Mammary epithelial cell (primary cell): Measurements from ENCODE around the gene MARK1.

Experiments
- EZH2 ChIP-seq: IDR thresholded peaks from 2 replicates; pipeline ENCODE4 v1.6.1; 2012; ENCODE audit warnings: low read length, inconsistent platforms, borderline replicate concordance
- TF ChIP-seq, protein P1 (sequence below), 2 donors: IDR thresholded peaks in 1 of 2; conservative IDR thresholded peaks in 1 of 2; 2 replicates each; pipeline ENCODE4 v1.5.1; 2011 to 2012; ENCODE audit warnings: inconsistent platforms in 2 of 2, low read length in 2 of 2, mild to moderate bottlenecking in 2 of 2, control low read depth in 1 of 2, low read depth in 1 of 2; ENCODE audit not compliant: insufficient read depth in 1 of 2; ENCODE audit errors: extremely low read depth in 1 of 2

DNA sequence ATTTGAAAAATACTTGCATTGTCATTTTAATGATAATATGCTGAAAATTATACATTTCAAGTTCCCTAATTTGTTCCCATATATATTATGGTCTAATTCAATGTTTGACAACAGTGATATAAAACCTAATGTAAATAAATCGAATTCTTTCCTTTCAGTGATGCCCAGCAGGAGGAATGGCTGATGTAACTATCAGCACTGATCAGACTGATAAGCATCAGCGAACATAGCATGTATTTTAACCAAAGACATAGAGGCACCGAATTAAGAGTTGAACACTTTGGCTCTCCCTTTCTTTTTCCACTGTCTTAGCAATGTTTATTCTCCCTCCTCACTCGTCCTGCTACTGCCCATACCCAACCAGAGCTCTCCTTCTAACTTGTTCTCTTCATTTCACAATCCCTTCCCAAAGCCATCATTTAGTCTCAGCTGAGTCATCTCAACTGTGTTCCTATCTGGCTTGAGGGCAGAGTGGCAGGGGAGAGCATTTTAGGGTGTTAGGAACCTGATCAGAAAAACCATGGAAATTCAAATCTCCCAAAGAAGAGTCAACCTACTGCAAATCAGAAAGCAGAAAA lies 103.4 kb downstream of the MARK1 start:
- TF ChIP-seq, protein P1, sequence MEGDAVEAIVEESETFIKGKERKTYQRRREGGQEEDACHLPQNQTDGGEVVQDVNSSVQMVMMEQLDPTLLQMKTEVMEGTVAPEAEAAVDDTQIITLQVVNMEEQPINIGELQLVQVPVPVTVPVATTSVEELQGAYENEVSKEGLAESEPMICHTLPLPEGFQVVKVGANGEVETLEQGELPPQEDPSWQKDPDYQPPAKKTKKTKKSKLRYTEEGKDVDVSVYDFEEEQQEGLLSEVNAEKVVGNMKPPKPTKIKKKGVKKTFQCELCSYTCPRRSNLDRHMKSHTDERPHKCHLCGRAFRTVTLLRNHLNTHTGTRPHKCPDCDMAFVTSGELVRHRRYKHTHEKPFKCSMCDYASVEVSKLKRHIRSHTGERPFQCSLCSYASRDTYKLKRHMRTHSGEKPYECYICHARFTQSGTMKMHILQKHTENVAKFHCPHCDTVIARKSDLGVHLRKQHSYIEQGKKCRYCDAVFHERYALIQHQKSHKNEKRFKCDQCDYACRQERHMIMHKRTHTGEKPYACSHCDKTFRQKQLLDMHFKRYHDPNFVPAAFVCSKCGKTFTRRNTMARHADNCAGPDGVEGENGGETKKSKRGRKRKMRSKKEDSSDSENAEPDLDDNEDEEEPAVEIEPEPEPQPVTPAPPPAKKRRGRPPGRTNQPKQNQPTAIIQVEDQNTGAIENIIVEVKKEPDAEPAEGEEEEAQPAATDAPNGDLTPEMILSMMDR (conservative IDR thresholded peaks at IDR 0.05 in 1 of 2, IDR thresholded peaks at IDR 0.05 in 1 of 2; ENCODE audit: extremely low read depth in 1 of 2, insufficient read depth in 1 of 2, low read depth in 1 of 2, low read length in 2 of 2), result no peak
- no peak for TF ChIP-seq EZH2
